Cardiac fibroblast (primary cell): ENCODE results near the gene ZNF335.

ENCODE experiments used
- DNase-seq, 2 donors: peaks; one replicate each; pipeline versions ENCODE4 v3.0.0 to v3.0.0-alpha.2; 2010; ENCODE audit warnings: low read depth in 2 of 2
- H3K4me3 ChIP-seq, 2 donors: replicated peaks in 1 of 2; 1 replicate in 1 of 2; 2 replicates in 1 of 2; pipeline ENCODE4 v1.5.1; 2011; ENCODE audit warnings: low read depth in 2 of 2, low read length in 2 of 2, mild to moderate bottlenecking in 2 of 2, moderate library complexity in 1 of 2
- TF ChIP-seq, protein P1 (sequence below): IDR thresholded peaks from one replicate; pipeline ENCODE4 v1.5.1; 2011; ENCODE audit warnings: low read depth, mild to moderate bottlenecking, low read length, inconsistent platforms

ZNF335 gene

DNA sequence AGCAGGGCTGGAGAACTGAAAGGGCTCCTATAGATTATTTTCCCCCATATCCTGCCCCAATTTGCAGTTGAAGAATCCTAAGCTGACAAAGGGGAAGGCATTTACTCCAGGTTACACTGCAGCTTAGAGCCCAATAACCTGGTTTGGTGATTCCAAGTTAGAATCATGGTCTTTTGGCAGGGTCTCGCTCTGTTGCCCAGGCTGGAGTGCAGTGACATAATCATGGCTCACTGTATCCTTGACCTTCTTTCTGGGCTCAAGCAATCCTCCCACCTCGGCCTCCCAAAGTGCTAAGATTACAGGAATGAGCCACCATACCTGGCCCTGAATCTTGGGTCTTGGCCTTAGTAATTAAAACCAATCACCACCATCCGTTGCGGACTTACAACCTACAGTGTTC is 35.7 kb upstream of the ZNF335 start:
- no peak for DNase-seq
- TF ChIP-seq, protein P1, sequence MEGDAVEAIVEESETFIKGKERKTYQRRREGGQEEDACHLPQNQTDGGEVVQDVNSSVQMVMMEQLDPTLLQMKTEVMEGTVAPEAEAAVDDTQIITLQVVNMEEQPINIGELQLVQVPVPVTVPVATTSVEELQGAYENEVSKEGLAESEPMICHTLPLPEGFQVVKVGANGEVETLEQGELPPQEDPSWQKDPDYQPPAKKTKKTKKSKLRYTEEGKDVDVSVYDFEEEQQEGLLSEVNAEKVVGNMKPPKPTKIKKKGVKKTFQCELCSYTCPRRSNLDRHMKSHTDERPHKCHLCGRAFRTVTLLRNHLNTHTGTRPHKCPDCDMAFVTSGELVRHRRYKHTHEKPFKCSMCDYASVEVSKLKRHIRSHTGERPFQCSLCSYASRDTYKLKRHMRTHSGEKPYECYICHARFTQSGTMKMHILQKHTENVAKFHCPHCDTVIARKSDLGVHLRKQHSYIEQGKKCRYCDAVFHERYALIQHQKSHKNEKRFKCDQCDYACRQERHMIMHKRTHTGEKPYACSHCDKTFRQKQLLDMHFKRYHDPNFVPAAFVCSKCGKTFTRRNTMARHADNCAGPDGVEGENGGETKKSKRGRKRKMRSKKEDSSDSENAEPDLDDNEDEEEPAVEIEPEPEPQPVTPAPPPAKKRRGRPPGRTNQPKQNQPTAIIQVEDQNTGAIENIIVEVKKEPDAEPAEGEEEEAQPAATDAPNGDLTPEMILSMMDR = no peak
- no peak overlapping the region for H3K4me3 ChIP-seq

DNA sequence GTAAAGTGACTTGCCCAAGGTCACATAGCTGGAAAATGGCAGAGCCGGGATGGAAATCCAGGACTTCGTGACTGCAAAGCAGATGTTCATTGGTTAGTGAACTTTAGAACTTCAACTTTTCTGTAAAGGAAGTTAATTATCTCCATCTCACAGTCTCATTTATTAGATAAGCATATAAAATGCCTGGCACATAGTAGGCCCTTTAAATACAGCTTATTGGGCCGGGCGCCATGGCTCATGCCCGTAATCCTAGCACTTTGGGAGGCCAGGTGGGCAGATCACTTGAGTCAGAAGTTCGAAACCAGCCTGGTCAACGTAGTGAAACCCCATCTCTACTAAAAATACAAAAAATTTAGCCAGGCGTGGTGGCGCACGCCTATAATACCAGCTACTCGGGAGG is 35.0 kb upstream of the ZNF335 start:
- TF ChIP-seq, protein P1 = no peak
- no peak for DNase-seq
- no peak overlapping the region for H3K4me3 ChIP-seq

DNA sequence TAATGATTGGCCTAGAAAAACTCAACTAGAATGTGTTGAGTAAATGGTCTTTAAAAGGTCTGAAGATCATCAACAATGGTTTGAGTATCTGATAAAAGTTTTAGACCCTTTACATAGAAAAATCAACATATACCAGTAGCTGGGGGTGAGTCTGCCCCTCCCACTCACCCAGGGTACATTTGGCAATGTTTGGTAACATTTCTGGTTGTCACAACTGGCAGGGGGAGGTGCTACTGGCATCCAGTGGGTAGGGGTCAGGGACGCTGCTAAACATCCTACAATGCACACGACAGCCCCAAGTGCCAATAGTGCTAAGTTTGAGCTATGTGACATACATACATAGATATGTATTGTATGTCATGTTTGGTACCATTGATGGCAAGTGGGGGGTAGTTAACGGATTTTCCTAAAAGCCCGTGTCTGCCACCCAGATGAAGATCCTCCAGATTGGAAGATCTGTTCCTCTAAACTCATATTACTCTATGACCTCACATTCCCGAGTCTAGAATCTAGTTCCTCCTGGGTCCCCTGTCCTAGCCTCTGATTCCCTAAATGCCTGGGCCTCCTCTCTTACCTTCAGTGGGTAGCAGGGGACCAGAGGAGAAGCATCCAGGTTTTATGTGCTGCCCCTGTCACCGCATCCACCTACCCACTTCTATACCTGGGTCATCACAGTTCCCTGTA is 34.2 kb upstream of the ZNF335 start:
- H3K4me3 ChIP-seq = no peak overlapping the region
- no peak for DNase-seq
- TF ChIP-seq, protein P1 = no peak

DNA sequence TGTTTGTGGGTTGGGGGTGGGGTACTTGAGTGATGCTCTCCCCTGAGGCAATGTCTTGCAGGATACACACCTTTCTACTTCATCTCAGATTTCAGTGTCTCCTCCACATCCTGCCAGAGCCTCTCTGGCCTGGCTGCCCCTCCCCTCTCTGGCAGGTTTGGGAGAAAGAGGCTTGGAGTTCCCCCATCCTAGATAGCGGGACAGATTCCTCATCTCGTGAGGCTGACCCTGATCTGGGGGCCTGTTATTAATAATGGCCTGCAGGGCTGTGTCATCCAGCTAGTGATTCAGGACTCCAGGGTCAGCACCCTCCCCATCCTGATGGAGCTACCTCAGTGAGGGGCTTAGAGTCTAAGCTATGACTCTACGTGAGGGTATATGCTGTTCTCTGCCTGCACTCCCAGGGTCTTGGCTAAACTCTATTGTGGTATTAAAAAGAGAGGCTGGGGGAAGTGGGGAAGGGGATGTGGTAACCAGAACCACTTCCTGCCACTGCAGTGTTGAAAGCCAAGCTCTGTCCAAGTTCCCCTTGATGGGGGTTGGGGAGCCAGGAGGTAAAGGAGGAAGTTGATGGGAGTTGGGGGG is 33.0 kb upstream of the ZNF335 start:
- DNase-seq = no peak
- no peak overlapping the region for H3K4me3 ChIP-seq
- TF ChIP-seq, protein P1 = no peak

DNA sequence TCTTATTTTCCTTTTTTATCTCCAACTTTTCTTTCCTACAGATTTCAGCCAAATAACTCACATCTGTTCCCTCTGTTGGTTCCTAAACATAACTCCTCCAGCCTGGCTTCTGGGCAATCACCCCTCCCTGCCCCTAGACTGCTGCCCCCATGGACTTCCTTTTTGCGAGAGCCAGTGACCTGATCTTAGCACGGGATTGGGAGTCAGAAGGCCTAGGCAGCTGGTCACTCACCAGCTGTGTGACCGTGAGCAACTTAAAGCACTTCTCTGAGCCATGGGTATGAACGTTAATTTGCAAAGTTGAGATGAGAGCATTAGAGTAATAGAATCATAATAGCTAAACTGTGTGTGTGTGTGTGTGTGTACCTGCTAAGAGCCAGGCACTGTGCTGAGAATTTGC is 32.2 kb upstream of the ZNF335 start:
- no peak overlapping the region for H3K4me3 ChIP-seq
- DNase-seq = no peak
- TF ChIP-seq, protein P1 = no peak

DNA sequence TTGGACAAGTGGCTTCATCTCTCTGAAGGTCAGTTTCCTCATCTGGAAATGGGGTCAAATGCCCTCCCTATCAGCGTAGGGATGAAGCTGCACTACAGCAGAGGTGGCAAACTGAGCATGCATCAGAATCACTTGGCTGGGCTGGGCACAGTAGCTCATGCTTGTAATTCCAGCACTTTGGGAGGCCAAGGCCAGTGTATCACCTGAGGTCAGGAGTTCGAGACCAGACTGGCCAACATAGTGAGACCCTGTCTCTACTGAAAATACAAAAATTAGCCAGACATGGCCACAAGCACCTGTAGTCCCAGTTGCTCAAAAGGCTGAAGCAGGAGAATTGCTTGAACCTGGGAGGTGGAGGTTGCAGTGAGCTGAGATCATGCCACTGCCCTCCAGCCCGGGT is 30.0 kb upstream of the ZNF335 start:
- no peak for DNase-seq
- TF ChIP-seq, protein P1 = no peak
- no peak overlapping the region for H3K4me3 ChIP-seq

DNA sequence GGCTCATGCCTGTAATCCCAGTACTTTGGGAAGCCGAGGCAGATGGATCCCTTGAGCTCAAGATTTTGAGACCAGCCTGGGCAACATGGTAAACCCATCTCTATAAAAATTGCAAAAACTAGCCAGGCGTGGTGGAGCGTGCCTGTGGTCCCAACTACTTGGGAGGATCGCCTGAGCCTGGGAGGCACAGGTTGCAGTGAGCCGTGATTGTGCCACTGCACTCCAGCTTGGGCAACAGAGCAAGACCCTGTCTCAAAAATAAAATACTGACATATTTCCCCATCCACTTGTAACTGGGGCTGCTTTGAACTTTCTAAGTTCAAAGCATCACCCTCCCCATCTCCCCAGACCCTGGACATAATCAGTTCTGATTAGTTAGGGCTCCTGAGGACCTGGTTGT is 29.5 kb upstream of the ZNF335 start:
- TF ChIP-seq, protein P1 = no peak
- no peak overlapping the region for H3K4me3 ChIP-seq
- DNase-seq = no peak
